Fibroblast of skin of back (primary cell): ENCODE measurements around the gene RFX2. TPM values are rescaled to one million over a fixed set of nuclear protein-coding genes. Genes with fewer than 3 reads are reported as not detected.
"Not testable (repeated sequence)": the region's sequence is repeated elsewhere in the genome, so short reads cannot be mapped to it uniquely, and the experiment has no call there.

Source experiments
- DNase-seq: peaks from one replicate; pipeline ENCODE4 v3.0.0-alpha.2; 2013
- polyA plus RNA-seq, 2 experiments: library from polyadenylated mRNA; unstranded; fragments of 120-200 nt; gene quantifications; one replicate each; pipeline ENCODE4 v1.2.1, GENCODE V29; 2013; ENCODE audit not compliant: insufficient read length in 2 of 2

Gene RFX2
- 9.3 TPM for polyA plus RNA-seq (2013, experiment 1 of 2; ENCODE audit: insufficient read length)
- polyA plus RNA-seq (2013, experiment 2 of 2; ENCODE audit: insufficient read length), result 5.6 TPM

- peak; percentile 98 for DNase-seq
Observed at GRCh38 chr19:6110360-6110977, at the start of gene RFX2. Gene RFX2, minus strand, starts transcription at chr19:6110500. Its CDS starts 63,004 bp downstream, at chr19:6047496.

GRCh38 chr19:6156033-6156432 is 45.7 kb upstream of the RFX2 start:
- no peak for DNase-seq

DNA sequence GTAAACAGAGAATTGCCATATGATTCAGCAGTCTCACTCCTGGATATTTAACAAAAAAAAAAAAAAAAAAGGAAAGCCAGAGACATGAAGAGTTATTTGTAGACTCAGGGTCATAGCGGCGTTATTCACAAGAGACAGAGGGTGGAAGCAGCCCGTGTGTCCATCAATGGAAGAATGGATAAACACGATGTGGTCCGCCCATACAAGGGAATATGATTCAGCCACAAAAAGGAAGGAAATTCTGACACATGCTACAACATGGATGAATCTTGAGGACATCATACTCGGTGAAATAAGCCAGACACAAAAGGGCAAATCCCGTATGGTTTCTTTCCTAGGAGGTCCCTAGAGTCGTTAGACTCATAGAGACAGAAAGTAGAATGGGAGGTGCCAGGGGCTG is 40.0 kb upstream of the RFX2 start:
- DNase-seq, result peak; percentile 16

GRCh38 chr19:6141217-6141616 is 30.9 kb upstream of the RFX2 start:
- DNase-seq, result no peak

DNA sequence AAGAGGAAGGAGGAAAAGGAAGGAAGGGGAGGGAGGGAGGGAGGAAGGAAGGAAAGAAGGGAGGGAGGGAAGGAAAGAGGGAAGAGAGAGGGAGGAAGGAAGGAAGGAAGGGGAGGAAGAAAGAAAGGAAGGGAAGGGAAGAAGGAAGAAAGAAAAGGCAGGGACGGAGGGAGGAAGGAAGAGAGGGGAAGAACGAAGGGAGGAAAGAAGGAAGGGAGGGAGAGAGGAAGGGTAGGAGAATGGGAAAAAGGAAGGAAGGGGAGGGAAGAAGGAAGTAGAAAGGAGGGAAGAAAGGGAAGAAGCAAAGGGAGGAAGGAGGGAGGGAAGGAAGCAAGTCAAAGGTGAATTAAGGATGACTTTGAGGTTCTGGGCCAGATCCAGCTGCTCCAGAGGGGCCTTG is 28.2 kb upstream of the RFX2 start:
- DNase-seq, result no peak

DNA sequence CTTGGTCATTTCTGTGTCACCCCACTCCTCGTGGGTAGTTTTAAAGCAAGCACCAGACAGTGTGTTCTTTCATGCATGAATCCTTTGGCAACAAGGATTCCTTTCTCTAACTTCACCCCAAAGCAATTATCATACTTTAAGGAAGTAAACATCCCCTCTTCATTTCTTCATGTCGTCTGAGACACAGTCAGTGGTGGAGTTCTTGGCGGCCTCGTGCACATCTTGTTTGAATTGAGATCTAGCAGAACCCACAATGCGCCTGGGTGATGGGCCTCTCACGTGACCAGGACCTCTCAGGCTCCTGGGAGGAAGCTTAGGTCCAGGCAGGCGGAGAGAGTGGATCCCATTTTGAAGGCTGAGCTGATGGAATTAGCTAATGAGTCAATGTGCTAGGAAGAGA is 27.8 kb upstream of the RFX2 start:
- DNase-seq, result no peak

DNA sequence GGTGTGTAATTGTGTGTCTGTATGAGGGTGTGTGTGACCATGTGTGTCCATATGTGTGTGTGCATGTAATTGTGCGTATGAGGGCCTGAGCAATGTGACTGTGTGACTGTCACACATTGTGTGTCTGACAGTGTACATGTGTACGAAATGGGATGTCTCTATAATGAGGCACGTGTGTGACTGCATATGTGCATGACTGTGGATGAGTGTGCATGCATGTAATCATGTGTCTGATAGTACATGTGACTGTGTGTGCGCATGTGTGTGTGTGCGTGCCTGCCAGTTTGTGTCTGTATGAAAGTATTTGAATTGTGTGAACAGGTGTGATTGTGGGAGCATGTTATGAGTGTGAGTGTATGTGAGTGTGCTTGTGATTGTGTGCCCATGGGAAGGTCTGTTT is 22.9 kb upstream of the RFX2 start:
- no peak for DNase-seq

DNA sequence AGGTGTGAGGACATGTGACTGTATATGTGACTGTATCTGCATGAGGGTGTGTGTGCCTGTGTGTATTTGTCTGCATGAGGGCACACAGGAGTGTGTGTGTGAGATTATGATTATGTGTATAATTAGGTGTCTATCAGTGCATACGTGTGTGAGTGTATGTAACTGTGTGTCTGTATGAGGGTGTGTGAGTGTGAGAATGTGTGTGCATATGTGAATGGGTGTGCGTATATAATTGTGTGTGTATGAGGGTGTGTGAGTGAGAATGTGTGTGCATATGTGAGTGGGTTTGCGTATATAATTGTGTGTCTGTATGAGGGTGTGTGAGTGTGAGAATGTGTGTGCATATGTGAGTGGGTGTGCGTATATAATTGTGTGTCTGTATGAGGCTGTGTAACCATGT is 22.2 kb upstream of the RFX2 start:
- no peak for DNase-seq

GRCh38 chr19:6127716-6128335 is 17.5 kb upstream of the RFX2 start:
- peak; percentile 30 for DNase-seq

- DNase-seq, result peak; percentile 68
Observed at GRCh38 chr19:6126335-6126974, 16.2 kb upstream of the RFX2 start.

DNA sequence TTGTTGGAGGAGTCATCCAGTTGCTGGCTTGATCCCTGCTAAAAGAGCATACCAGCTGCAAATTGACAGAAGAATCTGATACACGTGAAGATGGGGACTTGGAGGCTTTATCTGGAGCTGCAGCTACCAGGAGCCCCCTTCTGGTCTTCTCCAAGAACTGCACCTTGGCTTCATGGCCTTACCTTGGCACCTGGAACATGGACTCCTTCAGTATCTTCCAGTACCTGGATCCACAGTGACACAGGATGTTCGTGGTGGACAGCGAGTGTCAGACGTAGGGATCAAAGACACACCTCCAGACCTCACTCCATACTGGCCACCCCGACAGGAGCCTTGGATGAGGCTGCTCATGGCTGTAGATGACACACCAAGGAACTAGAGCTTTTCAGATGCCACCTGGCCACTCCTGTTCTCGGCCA is 15.3 kb upstream of the RFX2 start:
- DNase-seq, result peak; percentile 77

DNA sequence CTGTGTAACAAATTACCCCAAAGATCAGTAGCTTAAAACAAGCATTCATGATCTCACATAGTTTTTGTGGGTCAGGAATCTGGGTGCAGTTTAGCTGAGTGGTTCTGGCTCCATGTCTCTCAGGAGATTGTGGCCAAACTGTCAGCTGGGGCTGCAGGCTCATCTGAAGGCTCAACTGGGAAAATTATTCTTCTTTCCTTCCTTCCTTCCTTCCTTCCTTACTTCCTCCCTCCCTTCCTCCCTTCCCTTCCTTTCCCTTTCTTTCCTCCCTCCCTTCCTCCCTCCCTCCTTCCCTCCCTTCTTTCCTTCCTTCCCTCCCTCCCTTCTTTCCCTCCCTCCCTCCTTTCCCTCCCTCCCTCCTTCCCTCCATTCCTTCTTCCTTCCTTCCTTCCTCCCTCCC is 8.7 kb upstream of the RFX2 start:
- no peak for DNase-seq

GRCh38 chr19:6118043-6118442 is 7.7 kb upstream of the RFX2 start:
- no peak for DNase-seq

- DNase-seq, result no peak
Observed at GRCh38 chr19:6117534-6117933, 7.2 kb upstream of the RFX2 start.

DNA sequence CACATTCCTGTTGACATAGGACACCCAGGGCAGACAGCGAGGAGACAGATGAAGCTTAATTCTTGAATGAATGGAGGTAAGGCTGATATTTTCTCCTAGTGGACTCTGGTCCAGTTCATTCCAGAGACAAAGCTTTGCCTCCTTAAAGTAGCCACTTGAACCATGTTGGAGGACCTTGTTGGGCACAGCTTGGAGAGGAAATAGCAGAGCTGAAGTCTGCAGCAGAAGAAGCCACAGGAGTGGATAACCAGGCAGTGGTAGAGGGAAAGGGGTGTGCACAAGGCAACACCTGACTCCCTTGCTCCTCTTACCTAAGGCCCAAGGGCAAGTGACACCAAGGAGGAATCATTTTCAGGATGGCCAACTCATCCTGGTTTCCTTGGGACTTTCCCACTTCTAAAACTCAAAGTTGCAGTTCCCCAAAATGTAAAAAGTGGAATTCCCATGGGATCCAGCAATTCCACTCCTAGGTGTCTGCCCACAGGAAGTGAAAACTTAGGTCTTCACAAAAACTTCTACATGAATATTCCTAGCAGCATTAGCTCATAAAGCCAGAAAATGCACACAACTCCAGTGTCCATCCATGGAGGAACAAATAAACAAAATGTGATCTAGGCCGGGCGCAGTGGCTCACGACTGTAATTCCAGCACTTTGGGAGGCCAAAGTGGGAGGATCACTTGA is 6.6 kb upstream of the RFX2 start:
- no peak for DNase-seq

DNA sequence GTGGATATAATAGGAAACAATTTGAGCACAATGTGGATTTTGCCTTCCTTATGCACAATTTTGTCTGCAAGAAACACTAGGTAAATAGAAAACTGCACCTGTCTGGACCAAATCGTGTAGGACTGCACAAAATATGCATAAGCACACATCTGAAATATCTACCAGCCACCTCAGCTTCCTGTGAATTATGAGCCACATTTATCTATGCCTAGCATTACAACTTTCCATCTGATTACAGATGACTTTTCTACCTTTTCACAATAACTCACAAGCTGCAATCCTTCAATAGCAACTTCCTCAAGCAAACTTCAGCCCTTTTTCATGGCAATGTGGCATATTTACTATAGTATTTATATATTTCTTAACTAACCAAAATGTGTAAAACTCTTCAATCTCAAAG is 5.7 kb upstream of the RFX2 start:
- DNase-seq, result no peak

GRCh38 chr19:6113616-6114188 is 3.4 kb upstream of the RFX2 start:
- no peak for DNase-seq

- no peak for DNase-seq
Observed at GRCh38 chr19:6109947-6110346, 353 bp downstream of the RFX2 start.

- DNase-seq, result peak; percentile 60
Observed at GRCh38 chr19:6108721-6109633, 1.3 kb downstream of the RFX2 start.

GRCh38 chr19:6106643-6107294 is 3.5 kb downstream of the RFX2 start:
- not testable (repeated sequence) for DNase-seq

- DNase-seq, result no peak
Observed at GRCh38 chr19:6105444-6105843, 4.9 kb downstream of the RFX2 start.
